Gastroesophageal sphincter (tissue), 4 donors: ENCODE results near the gene XRCC4. TPM values are rescaled to one million over a fixed set of nuclear protein-coding genes. Genes with fewer than 3 reads are reported as not detected.

Source experiments
- ATAC-seq: fragments of 150-250 bp; one replicate; pipeline ENCODE4 v1.9.1; 2016; ENCODE audit warnings: mild to moderate bottlenecking, moderate library complexity
- H3K27ac ChIP-seq, 4 donors: fragments of 200-600 bp; sonication (generic) in 3 of 4; 1 replicate in 3 of 4; 2 replicates in 1 of 4; pipeline ENCODE4 v1.5.1; 2016 to 2019
- H3K27me3 ChIP-seq: fragments of 200-600 bp; sonication (generic); one replicate; pipeline ENCODE4 v1.5.1; 2019
- H3K36me3 ChIP-seq, 2 donors: fragments of 200-600 bp; sonication (generic); one replicate each; pipeline ENCODE4 v1.5.1; 2019; ENCODE audit warnings: control low read depth in 1 of 2
- H3K4me1 ChIP-seq, 3 donors: fragments of 200-600 bp; sonication (generic); 1 replicate in 2 of 3; 2 replicates in 1 of 3; pipeline ENCODE4 v1.5.1; 2016 to 2019; ENCODE audit warnings: control low read depth in 2 of 3
- H3K4me3 ChIP-seq, 2 donors: fragments of 200-600 bp; sonication (generic); one replicate each; pipeline ENCODE4 v1.5.1; 2019; ENCODE audit warnings: mild to moderate bottlenecking in 1 of 2, moderate library complexity in 1 of 2
- H3K9me3 ChIP-seq, 3 donors: fragments of 200-600 bp; sonication (generic); one replicate each; pipeline ENCODE4 v1.5.1; 2017 to 2019; ENCODE audit warnings: control low read depth in 2 of 3
- CTCF ChIP-seq, 4 experiments: fragments of 200-600 bp in 2 of 4; fragments of 450-650 bp in 2 of 4; sonication (generic) in 1 of 4; IDR thresholded peaks; one replicate each; pipeline ENCODE4 v1.5.1; 2017 to 2019; ENCODE audit warnings: antibody characterized with exemption in 4 of 4, mild to moderate bottlenecking in 2 of 4, moderate library complexity in 2 of 4
- EP300 ChIP-seq: sonication (generic); formaldehyde crosslinking; IDR thresholded peaks from one replicate; pipeline ENCODE4 v1.6.1; 2017; ENCODE audit warnings: antibody characterized with exemption, mild to moderate bottlenecking
- POLR2A ChIP-seq, 2 donors: fragments of 450-650 bp; IDR thresholded peaks; one replicate each; pipeline ENCODE4 v1.6.1; 2017; ENCODE audit warnings: antibody characterized with exemption in 2 of 2, mild to moderate bottlenecking in 2 of 2, moderate library complexity in 1 of 2
- POLR2AphosphoS5 ChIP-seq: sonication (generic); formaldehyde crosslinking; IDR thresholded peaks from one replicate; pipeline ENCODE4 v1.6.1; 2017; ENCODE audit warnings: antibody characterized with exemption
- WGBS, 2 donors: methylation state at CpG; one replicate each; pipeline ENCODE4 v1.1.5; 2018; ENCODE audit warnings: low coverage in 1 of 2; 5-methylcytosine and 5-hydroxymethylcytosine counted together
- total RNA-seq, 4 donors: library from RNA; depleted of rRNA; stranded (reverse); fragments of >200 nt; gene quantifications; one replicate each; pipeline ENCODE4 v1.1.0, GENCODE V29; 2016

Gene XRCC4
- total RNA-seq, 4 donors from 2014 or later, result 3.7 to 9.3 (median 5.4) TPM

GRCh38 chr5:83157163-83157562 is 79.8 kb downstream of the XRCC4 start:
- no peaks in the 10 kb centered on the region for H3K36me3 ChIP-seq
- no peak overlapping the region for H3K27ac ChIP-seq
- TF ChIP-seq EP300 (no peak), POLR2A (IDR thresholded peaks at IDR 0.05) (no peak), POLR2AphosphoS5 (no peak), CTCF (IDR thresholded peaks at IDR 0.05) (no peak)
- H3K9me3 ChIP-seq, result no peaks in the 10 kb centered on the region
- WGBS, 2 donors, result 8 to 15% methylated on average over 2 of the region's 2 CpGs
- no peaks in the 10 kb centered on the region for H3K27me3 ChIP-seq
- no peaks in the 10 kb centered on the region for H3K4me1 ChIP-seq
- H3K4me3 ChIP-seq, result no peak overlapping the region
- no peak for ATAC-seq

GRCh38 chr5:83162601-83163000 is 85.3 kb downstream of the XRCC4 start:
- Histone ChIP-seq H3K9me3 (no peaks in the 10 kb centered on the region), H3K27me3 (no peaks in the 10 kb centered on the region), H3K4me3 (no peak overlapping the region), H3K27ac (no peak overlapping the region), H3K4me1 (no peaks in the 10 kb centered on the region), H3K36me3 (no peaks in the 10 kb centered on the region)
- 95% methylated on average over 2 of the region's 3 CpGs; no CpG with 5 or more reads in 1 of the 2 donors for WGBS, 2 donors
- ATAC-seq, result no peak
- TF ChIP-seq POLR2A (IDR thresholded peaks at IDR 0.05) (no peak), CTCF (IDR thresholded peaks at IDR 0.05) (no peak)

GRCh38 chr5:83167538-83167937 is 90.2 kb downstream of the XRCC4 start:
- H3K36me3 ChIP-seq, result no peaks in the 10 kb centered on the region
- H3K4me3 ChIP-seq, result no peak overlapping the region
- no peaks in the 10 kb centered on the region for H3K4me1 ChIP-seq
- no peak for ATAC-seq
- no peak for TF ChIP-seq POLR2AphosphoS5
- TF ChIP-seq EP300, result no peak
- TF ChIP-seq CTCF (IDR thresholded peaks at IDR 0.05), result no peak
- TF ChIP-seq POLR2A (IDR thresholded peaks at IDR 0.05), result no peak
- H3K27ac ChIP-seq, result no peak overlapping the region
- no peaks in the 10 kb centered on the region for H3K27me3 ChIP-seq
- no peaks in the 10 kb centered on the region for H3K9me3 ChIP-seq

- ATAC-seq, result no peak
- no peaks in the 10 kb centered on the region for H3K36me3 ChIP-seq
- TF ChIP-seq POLR2AphosphoS5, result no peak
- no peaks in the 10 kb centered on the region for H3K4me1 ChIP-seq
- WGBS, 2 donors, result 68 to 88% methylated on average over 1 to 2 of the region's 2 CpGs
- H3K4me3 ChIP-seq, result no peak overlapping the region
- no peaks in the 10 kb centered on the region for H3K9me3 ChIP-seq
- no peak overlapping the region for H3K27ac ChIP-seq
- no peaks in the 10 kb centered on the region for H3K27me3 ChIP-seq
Observed at GRCh38 chr5:83169571-83170337, 92.4 kb downstream of the XRCC4 start.

- H3K27me3 ChIP-seq, result no peaks in the 10 kb centered on the region
- H3K9me3 ChIP-seq, result no peaks in the 10 kb centered on the region
- H3K27ac ChIP-seq, result no peak overlapping the region
- no peak overlapping the region for H3K4me3 ChIP-seq
- WGBS, 2 donors, result 33 to 83% methylated on average over 1 of the region's 1 CpG
- no peak for TF ChIP-seq POLR2AphosphoS5
- TF ChIP-seq CTCF (IDR thresholded peaks at IDR 0.05), result no peak
- no peak for TF ChIP-seq EP300
- TF ChIP-seq POLR2A (IDR thresholded peaks at IDR 0.05), result no peak
- ATAC-seq, result no peak
- H3K36me3 ChIP-seq, result no peaks in the 10 kb centered on the region
- no peaks in the 10 kb centered on the region for H3K4me1 ChIP-seq
Observed at GRCh38 chr5:83172011-83172410, 94.7 kb downstream of the XRCC4 start.
